Left lung (tissue), 10 donors: ENCODE data around the gene PDIA2. TPM values are rescaled to one million over a fixed set of nuclear protein-coding genes. Genes with fewer than 3 reads are reported as not detected.
"Not testable (repeated sequence)": the region's sequence is repeated elsewhere in the genome, so short reads cannot be mapped to it uniquely, and the experiment has no call there.

Experiments used
- ATAC-seq: fragments of 200-7000 bp; cut with Tn5 transposase; one replicate; pipeline ENCODE4 v1.9.1; 2020; ENCODE audit warnings: moderate library complexity
- DNase-seq, 4 donors: peaks; one replicate each; pipeline ENCODE4 v3.0.0-alpha.2; 2013 to 2020
- H3K27ac ChIP-seq, 2 donors: fragments of 200-600 bp; sonication (generic) in 1 of 2; one replicate each; pipeline versions ENCODE4 v1.5.0 to v1.8.0; 2020 to 2021
- H3K27me3 ChIP-seq, 2 donors: fragments of 200-600 bp; sonication (generic) in 1 of 2; one replicate each; pipeline versions ENCODE4 v1.5.0 to v1.8.0; 2020 to 2021
- H3K36me3 ChIP-seq, 2 donors: fragments of 200-600 bp; sonication (generic) in 1 of 2; one replicate each; pipeline versions ENCODE4 v1.5.0 to v1.8.0; 2020 to 2021
- H3K4me1 ChIP-seq, 2 donors: fragments of 200-600 bp; one replicate each; pipeline ENCODE4 v1.8.0; 2021
- H3K4me3 ChIP-seq, 2 donors: fragments of 200-600 bp; sonication (generic) in 1 of 2; one replicate each; pipeline versions ENCODE4 v1.5.0 to v1.8.0; 2020 to 2021; ENCODE audit warnings: mild to moderate bottlenecking in 1 of 2
- H3K9me3 ChIP-seq, 2 donors: fragments of 200-600 bp; sonication (generic) in 1 of 2; one replicate each; pipeline versions ENCODE4 v1.5.0 to v1.8.0; 2020 to 2021
- CTCF ChIP-seq, 2 donors: fragments of 200-600 bp; sonication (generic) in 1 of 2; IDR thresholded peaks; one replicate each; pipeline versions ENCODE4 v1.5.0 to v1.8.0; 2021; ENCODE audit warnings: antibody characterized with exemption in 2 of 2
- intact Hi-C, 2 donors: fragments of 100-400 bp; cut with DNase I; formaldehyde crosslinking; loops; one replicate each; pipeline versions ENCODE4 v1.11.2 to v1.14.2; 2022
- polyA plus RNA-seq, 6 donors: library from polyadenylated mRNA; unstranded; fragments of 120-200 nt; gene quantifications; one replicate each; pipeline ENCODE4 v1.2.1, GENCODE V29; 2013; ENCODE audit not compliant: insufficient read length in 6 of 6
- total RNA-seq, 2 donors: library from RNA; stranded (reverse); fragmentation: NEBNext Ultra II Directional; extraction: Animal tissue kit (Norgen Biotek cat#: 25700); gene quantifications; one replicate each; pipeline ENCODE4 v1.2.1, GENCODE V29; 2021
- donor health status: DM: no; HTN: yes; CAD: no.
- donor health status: DM: no; HTN: no; CAD: no.

Gene PDIA2
- total and polyA plus RNA-seq, 8 donors, result 0.29 to 1.2 (median 0.57) TPM

- intact Hi-C loops, result no loop called here
- no peak for TF ChIP-seq CTCF (IDR thresholded peaks at IDR 0.05)
- no peaks in the 10 kb centered on the region for H3K36me3 ChIP-seq
These were observed 50.6 kb downstream of the PDIA2 start for GRCh38 chr16:333406-334094.

GRCh38 chr16:334164-334832 is 51.3 kb downstream of the PDIA2 start:
- H3K27me3 ChIP-seq, ATAC-seq, H3K4me3 ChIP-seq, DNase-seq, intact Hi-C loops, H3K27ac ChIP-seq, H3K9me3 ChIP-seq, H3K36me3 ChIP-seq: not testable (repeated sequence)
- peaks cover 0 to 50% of the 10 kb centered on the region in 2 donors for H3K4me1 ChIP-seq

More at GRCh38 chr16:333406-334094, 50.6 kb downstream of the PDIA2 start:
- Histone ChIP-seq H3K4me3 (no peak overlapping the region), H3K27me3 (no peaks in the 10 kb centered on the region), H3K4me1 (peaks cover 0 to 47% of the 10 kb centered on the region in 2 donors), H3K9me3 (no peaks in the 10 kb centered on the region), H3K27ac (no peak overlapping the region)
- ATAC-seq, result no peak
- DNase-seq, result no peak

- intact Hi-C loops, DNase-seq, H3K27ac ChIP-seq, H3K27me3 ChIP-seq, H3K4me3 ChIP-seq, ATAC-seq, H3K36me3 ChIP-seq, H3K9me3 ChIP-seq: not testable (repeated sequence)
- H3K4me1 ChIP-seq, result peaks cover 0 to 57% of the 10 kb centered on the region in 2 donors
These were observed 52.1 kb downstream of the PDIA2 start for GRCh38 chr16:334861-335632.

GRCh38 chr16:336269-336668 is 53.3 kb downstream of the PDIA2 start:
- DNase-seq (peak in 1 of 4 donors; percentile 78), ATAC-seq (peak; percentile 12)
- H3K36me3 ChIP-seq, result no peaks in the 10 kb centered on the region
- H3K27me3 ChIP-seq, result no peaks in the 10 kb centered on the region
- H3K4me1 ChIP-seq, result peaks cover 0 to 67% of the 10 kb centered on the region in 2 donors
- TF ChIP-seq CTCF (IDR thresholded peaks at IDR 0.05), result no peak
- no peak overlapping the region for H3K4me3 ChIP-seq
- H3K27ac ChIP-seq, result peak overlapping the region in 1 of 2 donors; percentile 60
- intact Hi-C loops, result no loop called here
- no peaks in the 10 kb centered on the region for H3K9me3 ChIP-seq

Other genes starting within 250 kb of the PDIA2 start
- 10 to 100 TPM; 12.6 to 13.4 TPM for gene POLR3K, start 229.6 kb upstream of the PDIA2 start, total RNA-seq
- gene POLR3K, start 229.6 kb upstream of the PDIA2 start, polyA plus RNA-seq, result 10 to 100 TPM in 5 of 6 donors, 1 to 10 TPM in 1; 9.6 to 12.1 (median 10.6) TPM
- gene SNRNP25, start 229.3 kb upstream of the PDIA2 start, total RNA-seq, result 10 to 100 TPM; 19.1 to 22.2 TPM
- gene SNRNP25, start 229.3 kb upstream of the PDIA2 start, polyA plus RNA-seq, result 10 to 100 TPM; 33.5 to 51.5 (median 40.6) TPM
- 10 to 100 TPM; 33.4 to 45.0 TPM for gene RHBDF1, start 210.5 kb upstream of the PDIA2 start, total RNA-seq
- gene RHBDF1, start 210.5 kb upstream of the PDIA2 start, polyA plus RNA-seq, result 10 to 100 TPM; 34.7 to 50.0 (median 39.7) TPM
- gene MPG, start 204.9 kb upstream of the PDIA2 start, total RNA-seq, result 10 to 100 TPM; 46.3 to 47.6 TPM
- gene MPG, start 204.9 kb upstream of the PDIA2 start, polyA plus RNA-seq, result 10 to 100 TPM; 22.2 to 35.9 (median 24.8) TPM
- gene NPRL3, start 144.5 kb upstream of the PDIA2 start, total RNA-seq, result 10 to 100 TPM; 29.5 to 39.5 TPM
- 10 to 100 TPM; 29.3 to 35.1 (median 33.4) TPM for gene NPRL3, start 144.5 kb upstream of the PDIA2 start, polyA plus RNA-seq
- gene HBZ, start 130.5 kb upstream of the PDIA2 start, total RNA-seq, result not detected
- 1 to 10 TPM in 5 of 6 donors, under 1 TPM in 1; 0.52 to 8.7 (median 4.2) TPM for gene HBZ, start 130.5 kb upstream of the PDIA2 start, polyA plus RNA-seq
- not detected for gene HBM, start 117.2 kb upstream of the PDIA2 start, total RNA-seq
- 10 to 100 TPM in 2 of 6 donors, 1 to 10 TPM in 4; 2.8 to 12.6 (median 6.9) TPM for gene HBM, start 117.2 kb upstream of the PDIA2 start, polyA plus RNA-seq
- gene HBA2, start 110.3 kb upstream of the PDIA2 start, total RNA-seq, result 100 to 1,000 TPM; 142 to 149 TPM
- gene HBA2, start 110.3 kb upstream of the PDIA2 start, polyA plus RNA-seq, result 1,000 to 10,000 TPM in 5 of 6 donors, 100 to 1,000 TPM in 1; 922 to 5,766 (median 2,352) TPM
- 100 to 1,000 TPM; 159 to 211 TPM for gene HBA1, start 106.5 kb upstream of the PDIA2 start, total RNA-seq
- gene HBA1, start 106.5 kb upstream of the PDIA2 start, polyA plus RNA-seq, result 1,000 to 10,000 TPM in 4 of 6 donors, 100 to 1,000 TPM in 2; 599 to 3,734 (median 1,618) TPM
- gene HBQ1, start 102.7 kb upstream of the PDIA2 start, total RNA-seq, result not detected
- gene HBQ1, start 102.7 kb upstream of the PDIA2 start, polyA plus RNA-seq, result 1 to 10 TPM in 3 of 6 donors, under 1 TPM in 3; 0.42 to 1.8 (median 1.1) TPM
- 10 to 100 TPM; 55.5 to 62.7 TPM for gene LUC7L, start 53.7 kb upstream of the PDIA2 start, total RNA-seq
- gene LUC7L, start 53.7 kb upstream of the PDIA2 start, polyA plus RNA-seq, result 100 to 1,000 TPM; 108 to 173 (median 149) TPM
- 10 to 100 TPM; 63.5 to 92.6 TPM for gene FAM234A, start 48.3 kb upstream of the PDIA2 start, total RNA-seq
- gene FAM234A, start 48.3 kb upstream of the PDIA2 start, polyA plus RNA-seq, result 10 to 100 TPM; 49.7 to 61.5 (median 55.5) TPM
- gene RGS11, start 7.2 kb upstream of the PDIA2 start, total RNA-seq, result 1 to 10 TPM; 3.9 to 8.3 TPM
- gene RGS11, start 7.2 kb upstream of the PDIA2 start, polyA plus RNA-seq, result 1 to 10 TPM; 1.8 to 6.0 (median 3.7) TPM
- 1 to 10 TPM; 1.0 to 1.1 TPM for gene ARHGDIG, start 2.6 kb upstream of the PDIA2 start, total RNA-seq
- gene ARHGDIG, start 2.6 kb upstream of the PDIA2 start, polyA plus RNA-seq, result 1 to 10 TPM in 2 of 6 donors, under 1 TPM in 3, not detected in 1; 0.52 to 2.6 (median 0.97) TPM
- 10 to 100 TPM; 21.7 to 22.7 TPM for gene AXIN1, start 69.6 kb downstream of the PDIA2 start, total RNA-seq
- gene AXIN1, start 69.6 kb downstream of the PDIA2 start, polyA plus RNA-seq, result 10 to 100 TPM; 14.0 to 23.4 (median 17.5) TPM
- gene MRPL28, start 87.4 kb downstream of the PDIA2 start, total RNA-seq, result 10 to 100 TPM; 45.4 to 48.1 TPM
- gene MRPL28, start 87.4 kb downstream of the PDIA2 start, polyA plus RNA-seq, result 10 to 100 TPM; 39.6 to 59.4 (median 48.5) TPM
- 10 to 100 TPM; 76.3 to 88.4 TPM for gene PGAP6, start 98.8 kb downstream of the PDIA2 start, total RNA-seq
- 10 to 100 TPM; 37.3 to 52.8 (median 41.8) TPM for gene PGAP6, start 98.8 kb downstream of the PDIA2 start, polyA plus RNA-seq
- 10 to 100 TPM; 72.3 to 78.1 TPM for gene NME4, start 114.0 kb downstream of the PDIA2 start, total RNA-seq
- gene NME4, start 114.0 kb downstream of the PDIA2 start, polyA plus RNA-seq, result 100 to 1,000 TPM; 149 to 199 (median 168) TPM
- 10 to 100 TPM; 14.4 to 17.1 TPM for gene DECR2, start 118.7 kb downstream of the PDIA2 start, total RNA-seq
- 10 to 100 TPM; 10.3 to 25.1 (median 16.7) TPM for gene DECR2, start 118.7 kb downstream of the PDIA2 start, polyA plus RNA-seq
- gene RAB11FIP3, start 142.5 kb downstream of the PDIA2 start, total RNA-seq, result 10 to 100 TPM; 28.1 to 38.0 TPM
- 10 to 100 TPM; 48.8 to 64.0 (median 56.7) TPM for gene RAB11FIP3, start 142.5 kb downstream of the PDIA2 start, polyA plus RNA-seq
- 10 to 100 TPM; 33.8 to 57.2 TPM for gene CAPN15, start 244.5 kb downstream of the PDIA2 start, total RNA-seq
- 10 to 100 TPM; 16.7 to 45.3 (median 26.0) TPM for gene CAPN15, start 244.5 kb downstream of the PDIA2 start, polyA plus RNA-seq